GM10266 (cell line): ENCODE data around the gene SH3BGRL3.
"Not testable (repeated sequence)": the region's sequence is repeated elsewhere in the genome, so short reads cannot be mapped to it uniquely, and the experiment has no call there.

ENCODE experiments used
- DNase-seq: peaks from one replicate; pipeline ENCODE4 v3.0.0; 2012; ENCODE audit errors: extremely low spot score
- CTCF ChIP-seq: IDR thresholded peaks from 2 replicates; pipeline ENCODE4 v1.5.1; 2012; ENCODE audit warnings: mild to moderate bottlenecking, low read depth; ENCODE audit not compliant: control insufficient read depth, insufficient read depth; ENCODE audit errors: missing control alignments

Gene SH3BGRL3

GRCh38 chr1:26302733-26303405 is 23.0 kb downstream of the SH3BGRL3 start:
- DNase-seq: no peak

GRCh38 chr1:26305667-26306289 is 25.9 kb downstream of the SH3BGRL3 start:
- TF ChIP-seq CTCF: no peak
- DNase-seq: no peak

More at GRCh38 chr1:26302733-26303405, 23.0 kb downstream of the SH3BGRL3 start:
- TF ChIP-seq CTCF: no peak

GRCh38 chr1:26306290-26307229 is 26.7 kb downstream of the SH3BGRL3 start, which contains the start of gene UBXN11:
UBXN11 (minus strand) TSS chr1:26306636; CDS start chr1:26302883, 3,753 bp downstream.
- no peak for TF ChIP-seq CTCF
- peak; percentile 93 for DNase-seq

- no peak for DNase-seq
- no peak for TF ChIP-seq CTCF
Observed at GRCh38 chr1:26307363-26307781, 27.5 kb downstream of the SH3BGRL3 start.

GRCh38 chr1:26307966-26308899 is 28.3 kb downstream of the SH3BGRL3 start:
- not testable (repeated sequence) for DNase-seq

GRCh38 chr1:26314501-26314900 is 34.6 kb downstream of the SH3BGRL3 start:
- DNase-seq: no peak
- TF ChIP-seq CTCF: no peak
